H9 (cell line): ENCODE data around the gene MIPEP. TPM values are rescaled to one million over a fixed set of nuclear protein-coding genes. Genes with fewer than 3 reads are reported as not detected.

ENCODE experiments used
- DNase-seq: peaks from one replicate; pipeline ENCODE4 v3.0.0-alpha.2; 2017
- H2AFZ ChIP-seq: one replicate; pipeline ENCODE4 v1.6.1; 2013; ENCODE audit warnings: mild to moderate bottlenecking, low read length, control low read depth, moderate library complexity
- H2AK5ac ChIP-seq: 2 replicates; pipeline ENCODE4 v1.6.1; 2013; ENCODE audit warnings: low read length, control low read depth, mixed read lengths; ENCODE audit not compliant: insufficient read length
- H2BK120ac ChIP-seq: one replicate; pipeline ENCODE4 v1.6.1; 2013; ENCODE audit warnings: low read depth, mild to moderate bottlenecking, low read length, control low read depth, inconsistent platforms; ENCODE audit not compliant: poor library complexity, severe bottlenecking
- H2BK12ac ChIP-seq: 2 replicates; pipeline ENCODE4 v1.6.1; 2013; ENCODE audit warnings: low read length, control low read depth, mixed read lengths, low read depth; ENCODE audit not compliant: insufficient read length
- H2BK15ac ChIP-seq: 2 replicates; pipeline ENCODE4 v1.6.1; 2013; ENCODE audit warnings: low read depth, low read length, control low read depth
- H2BK20ac ChIP-seq: one replicate; pipeline ENCODE4 v1.6.1; 2013; ENCODE audit warnings: low read depth, mild to moderate bottlenecking, low read length, control low read depth, inconsistent platforms; ENCODE audit not compliant: poor library complexity, severe bottlenecking
- H2BK5ac ChIP-seq: 2 replicates; pipeline ENCODE4 v1.6.1; 2013; ENCODE audit warnings: low read length, control low read depth, mixed read lengths; ENCODE audit not compliant: insufficient read length
- H3K14ac ChIP-seq: 2 replicates; pipeline ENCODE4 v1.6.1; 2013; ENCODE audit warnings: low read length, control low read depth; ENCODE audit not compliant: insufficient read depth
- H3K18ac ChIP-seq: 2 replicates; pipeline ENCODE4 v1.6.1; 2013; ENCODE audit warnings: low read depth, mild to moderate bottlenecking, mixed read lengths, low read length, control low read depth; ENCODE audit not compliant: insufficient read length
- H3K23ac ChIP-seq: 2 replicates; pipeline ENCODE4 v1.6.1; 2013; ENCODE audit warnings: low read length, control low read depth, mixed read lengths, low read depth; ENCODE audit not compliant: insufficient read length
- H3K23me2 ChIP-seq: 2 replicates; pipeline ENCODE4 v1.6.1; 2013; ENCODE audit warnings: low read depth, mild to moderate bottlenecking, mixed read lengths, low read length, control low read depth; ENCODE audit not compliant: insufficient read length, poor library complexity, severe bottlenecking
- H3K27ac ChIP-seq: 2 replicates; pipeline ENCODE4 v1.5.1; 2013; ENCODE audit warnings: low read length, control low read depth, mixed read lengths, low read depth; ENCODE audit not compliant: insufficient read length
- H3K27me3 ChIP-seq: 2 replicates; pipeline ENCODE4 v1.6.1; 2013; ENCODE audit warnings: low read length, control low read depth, inconsistent platforms; ENCODE audit not compliant: insufficient read depth
- H3K4ac ChIP-seq: 2 replicates; pipeline ENCODE4 v1.6.1; 2013; ENCODE audit warnings: low read depth, mild to moderate bottlenecking, control low read depth, inconsistent platforms, low read length, moderate library complexity
- H3K4me1 ChIP-seq: 2 replicates; pipeline ENCODE4 v1.6.1; 2013; ENCODE audit warnings: low read length, control low read depth, inconsistent platforms; ENCODE audit not compliant: insufficient read depth
- H3K4me2 ChIP-seq: 2 replicates; pipeline ENCODE4 v1.6.1; 2013; ENCODE audit warnings: low read length, control low read depth, mixed read lengths; ENCODE audit not compliant: insufficient read length, insufficient read depth
- H3K56ac ChIP-seq: 2 replicates; pipeline ENCODE4 v1.6.1; 2013; ENCODE audit warnings: low read depth, mild to moderate bottlenecking, mixed read lengths, low read length, control low read depth; ENCODE audit not compliant: insufficient read length
- H3K79me1 ChIP-seq: 2 replicates; pipeline ENCODE4 v1.6.1; 2013; ENCODE audit warnings: low read depth, mild to moderate bottlenecking, moderate library complexity, low read length, control low read depth, inconsistent platforms; ENCODE audit not compliant: insufficient read depth, poor library complexity, severe bottlenecking
- H3K79me2 ChIP-seq: 2 replicates; pipeline ENCODE4 v1.6.1; 2013; ENCODE audit warnings: low read length, control low read depth, inconsistent platforms; ENCODE audit not compliant: insufficient read depth
- H3K9ac ChIP-seq: 2 replicates; pipeline ENCODE4 v1.6.1; 2013; ENCODE audit warnings: low read length, control low read depth, mixed read lengths; ENCODE audit not compliant: insufficient read length; ENCODE audit errors: extremely low read depth
- H3K9me3 ChIP-seq: one replicate; pipeline ENCODE4 v1.6.1; 2013; ENCODE audit warnings: low read depth, low read length, inconsistent platforms; ENCODE audit not compliant: control insufficient read depth
- H3T11ph ChIP-seq: one replicate; pipeline ENCODE4 v1.6.1; 2013; ENCODE audit warnings: mild to moderate bottlenecking, low read length, control low read depth, inconsistent platforms
- H4K20me1 ChIP-seq: one replicate; pipeline ENCODE4 v1.6.1; 2013; ENCODE audit not compliant: control insufficient read depth, insufficient read length, insufficient read depth
- H4K5ac ChIP-seq: 2 replicates; pipeline ENCODE4 v1.6.1; 2013; ENCODE audit warnings: low read depth, mild to moderate bottlenecking, mixed read lengths, low read length, control low read depth; ENCODE audit not compliant: insufficient read length
- H4K8ac ChIP-seq: replicated peaks from 2 replicates; pipeline ENCODE4 v1.6.1; 2013; ENCODE audit warnings: low read length, control low read depth, mixed read lengths, low read depth; ENCODE audit not compliant: insufficient read length
- H4K91ac ChIP-seq: 2 replicates; pipeline ENCODE4 v1.6.1; 2013; ENCODE audit warnings: low read depth, mild to moderate bottlenecking, moderate library complexity, mixed read lengths, low read length, control low read depth; ENCODE audit not compliant: insufficient read length
- H3K27ac Mint-ChIP-seq, 3 experiments: 2 replicates in 2 of 3; 3 replicates in 1 of 3; pipeline ENCODE4 v1.8.0; 2020 to 2021; ENCODE audit warnings: mixed read lengths in 3 of 3, mild to moderate bottlenecking in 1 of 3, moderate library complexity in 1 of 3
- H3K27me3 Mint-ChIP-seq: 2 replicates; pipeline ENCODE4 v1.8.0; 2021; ENCODE audit warnings: low read depth, mild to moderate bottlenecking, moderate library complexity, mixed read lengths
- H3K36me3 Mint-ChIP-seq, 3 experiments: 2 replicates in 2 of 3; 3 replicates in 1 of 3; pipeline ENCODE4 v1.8.0; 2020 to 2021; ENCODE audit warnings: low read depth in 3 of 3, mixed read lengths in 3 of 3; ENCODE audit not compliant: insufficient read depth in 1 of 3
- H3K4me1 Mint-ChIP-seq, 2 experiments: 2 replicates each; pipeline ENCODE4 v1.8.0; 2020; ENCODE audit warnings: mixed read lengths in 2 of 2
- H3K4me3 Mint-ChIP-seq, 2 experiments: 2 replicates in 1 of 2; 3 replicates in 1 of 2; pipeline ENCODE4 v1.8.0; 2020 to 2021; ENCODE audit warnings: mild to moderate bottlenecking in 2 of 2, mixed read lengths in 2 of 2, moderate library complexity in 1 of 2
- H3K9me3 Mint-ChIP-seq, 2 experiments: 2 replicates in 1 of 2; 3 replicates in 1 of 2; pipeline ENCODE4 v1.8.0; 2020; ENCODE audit warnings: mild to moderate bottlenecking in 2 of 2, mixed read lengths in 2 of 2, moderate library complexity in 1 of 2
- WGBS: extraction: QIAGEN DNeasy Blood & Tissue Kit; methylation state at CpG from one replicate; pipeline ENCODE4 v1.1.7; 2013; ENCODE audit warnings: missing lambda C conversion rate, low lambda C conversion rate, mixed read lengths; ENCODE audit not compliant: insufficient read length; ENCODE audit errors: extremely low coverage; 5-methylcytosine and 5-hydroxymethylcytosine counted together
- total RNA-seq: library from RNA; stranded (reverse); gene quantifications from 2 replicates; pipeline ENCODE4 v1.2.1, GENCODE V29; 2021
- TF ChIP-seq, protein P1 (sequence below): fragments of 200-600 bp; sonication (generic); conservative IDR thresholded peaks from 3 replicates; pipeline ENCODE4 v1.8.0; 2021; ENCODE audit warnings: antibody characterized with exemption, mild to moderate bottlenecking

Gene MIPEP
- total RNA-seq, 1 experiment from 2014 or later: 18.5 TPM

DNA sequence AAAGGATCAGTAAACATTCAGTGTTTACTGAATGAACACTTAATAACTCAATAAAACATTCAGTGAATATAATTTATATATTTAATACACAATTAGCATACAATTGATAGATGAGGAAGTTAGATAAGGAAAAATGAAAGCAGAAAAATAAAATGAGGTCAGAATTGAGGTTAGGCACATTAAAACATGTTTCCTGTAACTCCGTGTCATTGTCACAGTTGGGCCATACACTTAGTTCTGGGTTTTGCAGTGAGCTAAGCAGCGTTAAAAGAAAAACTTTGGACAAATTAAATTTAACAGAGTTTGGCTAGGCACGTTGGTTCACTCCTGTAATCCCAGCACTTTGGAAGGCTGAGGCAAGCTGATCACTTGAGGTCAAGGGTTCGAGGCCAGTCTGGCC, 71.4 kb downstream of the MIPEP start:
- Histone ChIP-seq H3K14ac (no peak overlapping the region), H4K20me1 (no peaks in the 10 kb centered on the region), H3K79me2 (no peaks in the 10 kb centered on the region), H3K23ac (no peak overlapping the region), H3K9me3 (no peaks in the 10 kb centered on the region), H3K23me2 (no peaks in the 10 kb centered on the region), H2AFZ (no peak overlapping the region), H3K4me2 (no peak overlapping the region), H3K4me1 (no peaks in the 10 kb centered on the region), H3K27me3 (no peaks in the 10 kb centered on the region), H2BK5ac (no peak overlapping the region), H3K56ac (no peak overlapping the region), H3K4ac (no peak overlapping the region), H2BK12ac (no peak overlapping the region), H2BK15ac (no peak overlapping the region), H3K9ac (no peak overlapping the region), H3T11ph (no peak overlapping the region), H3K27ac (no peak overlapping the region), H2AK5ac (no peak overlapping the region), H3K79me1 (no peaks in the 10 kb centered on the region), H4K5ac (no peak overlapping the region), H2BK120ac (no peak overlapping the region), H2BK20ac (no peak overlapping the region), H4K8ac (no peak overlapping the region), H4K91ac (no peak overlapping the region), H3K18ac (no peak overlapping the region)
- Mint-ChIP-seq H3K4me3 (no peak overlapping the region), H3K27ac (no peak overlapping the region), H3K9me3 (no peaks in the 10 kb centered on the region), H3K4me1 (0 out of 4 replicates have a peak, but pooled peaks cover 2 to 3% of the 10 kb centered on the region in 2 experiments), H3K36me3 (no peaks in the 10 kb centered on the region), H3K27me3 (no peaks in the 10 kb centered on the region)
- TF ChIP-seq, protein P1, sequence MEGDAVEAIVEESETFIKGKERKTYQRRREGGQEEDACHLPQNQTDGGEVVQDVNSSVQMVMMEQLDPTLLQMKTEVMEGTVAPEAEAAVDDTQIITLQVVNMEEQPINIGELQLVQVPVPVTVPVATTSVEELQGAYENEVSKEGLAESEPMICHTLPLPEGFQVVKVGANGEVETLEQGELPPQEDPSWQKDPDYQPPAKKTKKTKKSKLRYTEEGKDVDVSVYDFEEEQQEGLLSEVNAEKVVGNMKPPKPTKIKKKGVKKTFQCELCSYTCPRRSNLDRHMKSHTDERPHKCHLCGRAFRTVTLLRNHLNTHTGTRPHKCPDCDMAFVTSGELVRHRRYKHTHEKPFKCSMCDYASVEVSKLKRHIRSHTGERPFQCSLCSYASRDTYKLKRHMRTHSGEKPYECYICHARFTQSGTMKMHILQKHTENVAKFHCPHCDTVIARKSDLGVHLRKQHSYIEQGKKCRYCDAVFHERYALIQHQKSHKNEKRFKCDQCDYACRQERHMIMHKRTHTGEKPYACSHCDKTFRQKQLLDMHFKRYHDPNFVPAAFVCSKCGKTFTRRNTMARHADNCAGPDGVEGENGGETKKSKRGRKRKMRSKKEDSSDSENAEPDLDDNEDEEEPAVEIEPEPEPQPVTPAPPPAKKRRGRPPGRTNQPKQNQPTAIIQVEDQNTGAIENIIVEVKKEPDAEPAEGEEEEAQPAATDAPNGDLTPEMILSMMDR: no peak
- no peak for DNase-seq
- no CpG with 5 or more reads among the region's 4 CpGs for WGBS
